HepG2 (cell line): ENCODE data around the gene CRYZ.

ENCODE experiments used
- FOXK2 ChIP-seq: fragments of 450-650 bp; IDR thresholded peaks from 2 replicates; pipeline ENCODE4 v1.6.1; 2016
- ZMYM4 ChIP-seq: sonication (generic); formaldehyde crosslinking; IDR thresholded peaks from 2 replicates; pipeline ENCODE4 v1.8.1; 2023; ENCODE audit warnings: mild to moderate bottlenecking, missing genetic modification reagents

DNA sequence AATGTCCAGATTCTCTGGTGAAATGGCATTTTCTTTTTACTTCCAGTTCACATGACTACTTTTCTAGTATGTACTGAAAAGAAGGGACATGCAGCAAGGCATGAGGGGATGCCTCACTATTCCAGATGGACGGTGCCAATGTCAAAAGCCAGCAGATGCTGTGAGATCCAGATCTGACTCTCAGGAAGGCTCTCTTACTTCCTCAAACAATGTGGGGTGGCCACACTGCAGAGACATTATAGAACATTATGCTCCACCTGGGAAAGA lies 17.7 kb downstream of the CRYZ start:
- TF ChIP-seq FOXK2 (no peak), ZMYM4 (CRISPR knock-in tag) (no peak)
